ENCODE measurements around the gene ANK2.
A peak's percentile ranks its signal among the peaks of the same experiment; 100 is the strongest.

ANK2 gene

GRCh38 chr4:113289766-113290165 is 240.3 kb downstream of the ANK2 start:
- DNase-seq (ENCODE audit: low spot score) = no peak

GRCh38 chr4:113290666-113291065 is 241.2 kb downstream of the ANK2 start:
- no peak for DNase-seq (ENCODE audit: low spot score)

GRCh38 chr4:113292371-113293042 is 243.1 kb downstream of the ANK2 start:
- peak; percentile 84 for DNase-seq (ENCODE audit: low spot score)

GRCh38 chr4:113293043-113293560 is 243.6 kb downstream of the ANK2 start:
- DNase-seq (ENCODE audit: low spot score) = peak; percentile 66

GRCh38 chr4:113293674-113294073 is 244.2 kb downstream of the ANK2 start:
- no peak for DNase-seq (ENCODE audit: low spot score)

GRCh38 chr4:113294908-113295307 is 245.5 kb downstream of the ANK2 start:
- no peak for DNase-seq (ENCODE audit: low spot score)

- DNase-seq (ENCODE audit: low spot score) = no peak
These were observed 251.0 kb downstream of the ANK2 start for GRCh38 chr4:113300471-113300928.

GRCh38 chr4:113302051-113302450 is 252.6 kb downstream of the ANK2 start:
- no peak for DNase-seq (ENCODE audit: low spot score)

- no peak for DNase-seq (ENCODE audit: low spot score)
These were observed 253.9 kb downstream of the ANK2 start for GRCh38 chr4:113303315-113303714.

- DNase-seq (ENCODE audit: low spot score) = no peak
These were observed 261.6 kb downstream of the ANK2 start for GRCh38 chr4:113311047-113311446.

- no peak for DNase-seq (ENCODE audit: low spot score)
These were observed 263.1 kb downstream of the ANK2 start for GRCh38 chr4:113312529-113312928.

- DNase-seq (ENCODE audit: low spot score) = no peak
These were observed 265.0 kb downstream of the ANK2 start for GRCh38 chr4:113314426-113314825.

- DNase-seq (ENCODE audit: low spot score) = peak; percentile 60
These were observed 267.4 kb downstream of the ANK2 start for GRCh38 chr4:113316879-113317278.

GRCh38 chr4:113317523-113317922 is 268.1 kb downstream of the ANK2 start:
- no peak for DNase-seq (ENCODE audit: low spot score)

GRCh38 chr4:113322736-113323135 is 273.3 kb downstream of the ANK2 start:
- DNase-seq (ENCODE audit: low spot score) = no peak

GRCh38 chr4:113325876-113326615 is 276.6 kb downstream of the ANK2 start:
- DNase-seq (ENCODE audit: low spot score) = no peak

- DNase-seq (ENCODE audit: low spot score) = no peak
These were observed 278.0 kb downstream of the ANK2 start for GRCh38 chr4:113327494-113327893.

- no peak for DNase-seq (ENCODE audit: low spot score)
These were observed 279.1 kb downstream of the ANK2 start for GRCh38 chr4:113328514-113328913.

GRCh38 chr4:113330200-113330599 is 280.7 kb downstream of the ANK2 start:
- DNase-seq (ENCODE audit: low spot score) = no peak

GRCh38 chr4:113331811-113332210 is 282.4 kb downstream of the ANK2 start:
- DNase-seq (ENCODE audit: low spot score) = no peak

GRCh38 chr4:113332701-113333100 is 283.2 kb downstream of the ANK2 start:
- DNase-seq (ENCODE audit: low spot score) = no peak

- DNase-seq (ENCODE audit: low spot score) = no peak
These were observed 286.3 kb downstream of the ANK2 start for GRCh38 chr4:113335746-113336145.

GRCh38 chr4:113336556-113336955 is 287.1 kb downstream of the ANK2 start:
- DNase-seq (ENCODE audit: low spot score) = no peak
